HG03342 (cell line): ENCODE measurements around the gene CACNG4.
"Not testable (repeated sequence)": the region's sequence is repeated elsewhere in the genome, so short reads cannot be mapped to it uniquely, and the experiment has no call there.

Source experiments
- ATAC-seq: cut with Tn5 transposase; IDR thresholded peaks from one replicate; pipeline ENCODE4 v1.9.1; 2021; ENCODE audit warnings: mild to moderate bottlenecking, moderate library complexity; ENCODE audit not compliant: unreplicated experiment

The CACNG4 gene

GRCh38 chr17:67040652-67041051 is 76.1 kb downstream of the CACNG4 start:
- ATAC-seq: no peak

GRCh38 chr17:67041119-67041518 is 76.6 kb downstream of the CACNG4 start:
- not testable (repeated sequence) for ATAC-seq

DNA sequence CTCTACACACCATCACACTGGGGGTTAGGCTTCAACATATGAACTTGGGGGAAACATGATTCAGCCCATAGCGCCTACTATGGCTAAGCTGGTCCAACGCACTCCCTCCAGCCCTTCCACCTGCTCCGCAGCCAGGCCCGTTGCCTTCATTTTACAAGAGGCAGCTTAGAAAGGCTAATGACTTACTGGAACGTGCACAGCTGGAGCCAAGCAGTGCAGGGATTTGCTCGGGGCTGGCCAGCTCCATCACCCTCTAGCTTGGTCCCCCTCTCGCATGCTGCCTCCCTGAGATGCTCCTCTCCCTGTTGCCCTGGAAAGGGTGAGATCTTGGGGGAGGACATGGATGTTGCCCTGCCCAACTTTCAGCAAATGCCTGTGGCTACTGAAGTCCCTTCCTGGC is 77.0 kb downstream of the CACNG4 start:
- no peak for ATAC-seq

DNA sequence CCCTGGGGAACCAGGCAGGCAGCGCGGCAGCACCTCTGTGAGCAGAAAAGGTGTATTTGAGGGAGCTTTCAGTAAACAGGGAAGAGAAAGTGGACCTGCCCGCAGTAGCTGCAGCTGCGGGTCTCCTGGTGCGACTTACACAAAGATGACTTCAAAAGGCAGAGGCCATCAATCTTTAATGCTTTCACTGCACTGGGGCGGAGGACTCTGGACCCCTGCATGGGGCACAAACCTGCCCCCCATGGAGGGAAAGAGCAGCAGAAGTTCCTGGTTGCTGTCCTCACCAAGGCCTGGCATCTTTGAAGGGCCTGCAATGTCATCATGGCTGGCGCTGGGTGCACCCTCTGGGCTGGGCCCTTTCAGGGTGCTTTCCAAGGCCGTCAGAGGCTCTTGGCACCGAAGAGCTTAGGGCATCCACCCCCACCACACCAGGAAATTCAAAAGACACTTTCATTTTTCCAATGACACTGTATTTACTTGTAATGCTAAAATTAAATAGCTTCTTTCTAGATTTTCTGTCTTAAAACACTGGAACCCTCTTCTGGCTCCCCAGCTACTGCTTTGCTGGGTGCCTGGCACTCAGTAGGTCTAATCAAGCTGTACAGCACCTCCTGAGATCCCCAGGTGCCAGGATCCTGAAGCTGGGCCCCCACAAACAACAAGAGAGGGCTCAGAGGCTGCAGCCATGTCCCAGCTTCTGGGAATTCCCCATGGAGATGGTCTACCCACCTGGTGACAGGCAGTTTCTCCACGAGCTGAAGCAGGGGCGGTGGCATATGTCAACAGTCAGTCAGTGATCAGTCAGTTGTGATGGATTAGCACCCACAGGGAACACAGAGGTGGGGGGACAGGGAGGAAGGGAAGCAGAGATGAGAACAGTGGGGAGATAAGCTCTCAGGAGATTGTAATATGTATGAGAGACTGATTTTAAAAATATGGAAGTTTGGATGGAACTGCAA is 77.7 kb downstream of the CACNG4 start:
- no peak for ATAC-seq

GRCh38 chr17:67043283-67043682 is 78.8 kb downstream of the CACNG4 start:
- no peak for ATAC-seq

- ATAC-seq: no peak
Measured at GRCh38 chr17:67044016-67044772, 79.7 kb downstream of the CACNG4 start, which contains the start of gene CACNG1. CACNG1 (plus strand) TSS chr17:67044554; CDS start chr17:67044661, 107 bp downstream.

GRCh38 chr17:67044940-67045339 is 80.4 kb downstream of the CACNG4 start:
- ATAC-seq: no peak

DNA sequence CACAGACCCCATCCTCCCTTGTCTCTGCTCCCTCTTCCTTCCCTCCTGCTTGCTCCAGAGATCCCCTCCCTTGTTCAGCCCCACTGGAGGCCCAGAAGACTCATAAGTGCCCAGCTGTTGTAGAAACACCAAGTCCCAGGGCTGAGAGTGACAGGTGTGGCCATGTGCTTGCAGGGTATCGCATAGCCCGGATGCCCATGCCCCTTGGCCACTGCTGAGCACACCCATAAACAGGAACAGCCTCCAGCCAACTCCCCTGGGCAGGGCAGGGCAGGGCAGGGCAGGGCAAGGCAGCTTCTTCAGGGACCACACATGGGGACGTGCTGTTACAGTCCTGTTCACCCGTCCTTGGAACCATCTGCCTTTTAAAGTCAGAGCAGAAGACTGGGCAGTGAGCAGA is 81.9 kb downstream of the CACNG4 start:
- ATAC-seq: no peak

- no peak for ATAC-seq
Measured at GRCh38 chr17:67047382-67047781, 82.9 kb downstream of the CACNG4 start.

DNA sequence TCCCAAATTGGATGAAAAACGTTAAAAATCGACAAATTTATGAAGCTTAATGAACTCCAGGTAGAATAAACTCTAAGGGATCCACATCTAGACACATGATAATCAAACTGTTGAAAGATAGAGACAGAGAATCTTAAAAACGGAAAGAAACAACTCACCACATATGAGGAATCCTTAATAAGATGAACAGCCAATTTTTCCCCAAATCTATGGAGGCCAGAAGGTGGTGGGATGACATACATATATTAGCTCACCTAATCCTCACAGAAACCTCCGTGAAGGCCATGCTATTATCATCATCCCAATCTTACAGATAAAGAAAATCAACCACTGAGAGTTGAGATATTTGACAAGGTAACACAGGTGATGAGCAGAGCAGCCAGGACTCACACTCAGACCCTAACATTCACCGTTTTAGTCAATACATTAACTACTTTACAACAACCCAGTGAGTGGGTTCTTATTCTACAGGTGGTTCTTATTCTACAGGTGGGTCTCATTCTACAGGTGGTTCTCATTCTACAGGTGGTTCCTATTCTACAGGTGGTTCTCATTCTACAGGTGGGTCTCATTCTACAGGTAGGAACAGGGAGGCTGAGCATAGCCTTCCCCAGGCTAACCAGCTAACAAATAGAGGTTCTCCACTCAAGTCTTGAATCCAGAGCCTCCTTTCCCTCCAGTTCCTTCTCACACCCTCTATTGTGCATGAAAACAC is 84.7 kb downstream of the CACNG4 start:
- no peak for ATAC-seq

GRCh38 chr17:67050066-67050465 is 85.6 kb downstream of the CACNG4 start:
- no peak for ATAC-seq

DNA sequence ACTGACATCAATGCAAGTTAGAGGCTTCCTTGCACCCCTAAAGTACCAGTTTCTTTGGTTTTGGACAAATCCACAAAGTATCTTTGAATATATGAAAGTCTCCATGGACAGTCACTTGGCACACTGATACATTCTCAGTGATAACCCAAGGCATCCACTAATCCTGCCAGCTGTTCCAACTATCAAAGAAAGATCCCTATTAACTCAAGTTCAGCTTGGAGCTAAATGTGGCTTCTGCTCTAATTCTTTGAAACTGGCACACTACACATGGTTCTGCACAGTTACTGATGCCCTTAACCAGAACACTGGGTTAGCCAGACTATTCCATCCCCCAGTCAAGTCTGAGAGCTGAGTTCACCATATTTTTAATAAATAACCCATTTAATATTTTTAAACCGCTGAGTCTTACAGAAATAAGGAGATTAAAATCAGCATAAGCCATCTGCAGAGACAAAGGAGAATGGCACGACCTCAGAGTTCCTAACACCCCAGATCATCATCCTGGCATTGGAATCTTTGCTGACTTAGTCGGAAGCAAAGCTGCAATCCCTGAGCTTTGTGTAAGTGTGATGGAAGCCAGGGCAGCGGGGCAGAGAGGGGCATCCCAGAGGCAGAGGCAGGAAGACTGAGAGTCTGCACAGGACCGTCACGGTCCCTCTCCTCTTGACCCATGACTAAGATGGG is 86.1 kb downstream of the CACNG4 start:
- no peak for ATAC-seq

- ATAC-seq: no peak
Measured at GRCh38 chr17:67051155-67051538, 86.6 kb downstream of the CACNG4 start.

- peak; percentile 51 for ATAC-seq
Measured at GRCh38 chr17:67051837-67052236, 87.3 kb downstream of the CACNG4 start.

- no peak for ATAC-seq
Measured at GRCh38 chr17:67052720-67053437, 88.4 kb downstream of the CACNG4 start.

DNA sequence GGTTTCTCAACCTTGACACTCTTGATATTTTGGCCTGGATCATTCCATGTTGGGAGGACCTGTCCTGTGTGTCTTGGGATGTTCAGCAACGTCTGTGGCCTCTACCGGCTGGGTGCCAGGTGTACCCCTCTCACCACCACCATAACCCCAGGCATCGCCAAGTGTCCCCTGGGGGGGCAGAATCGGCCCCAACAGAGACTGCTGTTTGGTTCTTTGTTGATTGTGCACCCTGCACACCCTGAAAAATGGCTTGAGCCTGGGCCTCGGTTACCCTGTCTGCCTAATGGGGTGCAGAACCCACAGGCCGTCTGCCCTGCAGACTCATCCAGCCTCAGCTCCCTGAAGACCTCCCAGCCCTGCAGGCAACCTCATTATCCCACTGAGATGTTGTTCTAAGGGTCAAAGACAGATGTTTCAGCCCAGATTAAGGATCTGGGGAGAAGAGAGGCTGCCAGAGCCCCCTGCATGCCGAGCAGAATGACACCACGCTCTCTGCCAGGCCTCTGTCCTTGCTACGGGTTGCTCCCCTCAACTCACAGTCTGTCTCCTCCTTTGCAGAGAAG is 89.0 kb downstream of the CACNG4 start:
- ATAC-seq: no peak

DNA sequence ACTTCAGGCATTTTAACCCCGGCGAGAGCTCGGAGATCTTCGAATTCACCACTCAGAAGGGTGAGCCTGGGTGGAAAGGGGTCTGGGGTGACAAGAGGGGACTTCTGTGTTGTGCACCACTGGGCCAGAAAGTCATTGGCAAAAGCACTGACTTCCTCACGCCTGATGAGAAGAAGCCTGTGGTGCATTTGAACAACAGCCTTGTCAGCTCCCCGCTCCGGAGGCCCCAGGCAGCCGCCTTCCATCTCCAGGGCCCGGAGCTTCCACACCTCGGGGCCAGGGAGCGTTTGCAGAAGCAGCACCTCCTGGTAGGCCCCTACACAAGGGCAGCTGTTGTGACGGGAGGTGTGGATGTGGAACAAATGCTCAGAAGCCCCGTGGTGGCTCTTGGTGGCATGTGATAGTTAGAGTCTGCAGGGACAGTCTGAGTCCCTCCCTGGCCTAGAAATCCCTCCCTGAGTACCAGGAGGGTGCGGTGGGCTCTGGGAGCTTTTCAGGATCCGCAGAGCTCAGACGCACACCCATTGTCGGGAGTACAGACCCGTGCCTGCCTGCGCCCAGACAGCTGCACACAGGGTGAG is 89.6 kb downstream of the CACNG4 start:
- no peak for ATAC-seq

GRCh38 chr17:67054608-67055007 is 90.1 kb downstream of the CACNG4 start:
- no peak for ATAC-seq

DNA sequence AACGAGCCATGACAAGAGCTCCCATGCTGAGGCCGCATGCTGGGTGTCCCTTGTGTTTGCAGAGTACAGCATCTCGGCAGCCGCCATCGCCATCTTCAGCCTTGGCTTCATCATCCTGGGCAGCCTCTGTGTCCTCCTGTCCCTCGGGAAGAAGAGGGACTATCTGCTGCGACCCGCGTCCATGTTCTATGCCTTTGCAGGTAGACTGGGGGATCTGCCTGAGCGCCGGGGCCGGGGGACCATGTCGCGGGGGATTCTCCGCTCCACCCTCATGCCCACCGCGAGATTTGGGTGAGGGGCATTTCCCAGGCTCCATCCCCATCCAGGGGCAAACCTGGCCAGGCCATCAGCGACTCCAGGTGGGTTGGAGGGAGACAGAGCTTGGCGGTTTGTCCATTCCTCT is 90.5 kb downstream of the CACNG4 start:
- ATAC-seq: no peak
